CD4-positive, alpha-beta T cell treated with Interleukin-17A for 1 hour (primary cell): ENCODE measurements around the gene ZC3H7A.
"Not testable (repeated sequence)": the region's sequence is repeated elsewhere in the genome, so short reads cannot be mapped to it uniquely, and the experiment has no call there.

Source experiments
- DNase-seq: peaks from one replicate; pipeline ENCODE4 v3.0.0-alpha.2; 2020

Gene ZC3H7A

GRCh38 chr16:11797166-11797956, at the start of gene ZC3H7A:
Gene ZC3H7A, minus strand, starts transcription at chr16:11797258. Its CDS starts 14,904 bp downstream, at chr16:11782354.
- DNase-seq: peak; percentile 95

- DNase-seq: no peak
Measured at GRCh38 chr16:11844499-11844898, 47.4 kb upstream of the ZC3H7A start.

- DNase-seq: no peak
Measured at GRCh38 chr16:11843861-11844260, 46.8 kb upstream of the ZC3H7A start.

- DNase-seq: no peak
Measured at GRCh38 chr16:11843206-11843605, 46.1 kb upstream of the ZC3H7A start.

GRCh38 chr16:11841026-11841425, 44.0 kb upstream of the ZC3H7A start:
- DNase-seq: no peak

GRCh38 chr16:11836650-11837244, 39.7 kb upstream of the ZC3H7A start:
- no peak for DNase-seq

GRCh38 chr16:11835891-11836649, 39.0 kb upstream of the ZC3H7A start:
- no peak for DNase-seq

GRCh38 chr16:11835309-11835708, 38.3 kb upstream of the ZC3H7A start:
- DNase-seq: no peak

GRCh38 chr16:11833951-11834695, 37.1 kb upstream of the ZC3H7A start:
- no peak for DNase-seq

- no peak for DNase-seq
Measured at GRCh38 chr16:11828696-11829095, 31.6 kb upstream of the ZC3H7A start.

GRCh38 chr16:11825520-11826165, 28.6 kb upstream of the ZC3H7A start:
- not testable (repeated sequence) for DNase-seq

GRCh38 chr16:11824362-11824761, 27.3 kb upstream of the ZC3H7A start:
- DNase-seq: peak; percentile 2

- DNase-seq: not testable (repeated sequence)
Measured at GRCh38 chr16:11823645-11824044, 26.6 kb upstream of the ZC3H7A start.

- no peak for DNase-seq
Measured at GRCh38 chr16:11819798-11820197, 22.7 kb upstream of the ZC3H7A start.

- not testable (repeated sequence) for DNase-seq
Measured at GRCh38 chr16:11818970-11819369, 21.9 kb upstream of the ZC3H7A start.

GRCh38 chr16:11816123-11816522, 19.1 kb upstream of the ZC3H7A start:
- DNase-seq: no peak

- DNase-seq: peak; percentile 16
Measured at GRCh38 chr16:11814800-11815199, 17.7 kb upstream of the ZC3H7A start.

- no peak for DNase-seq
Measured at GRCh38 chr16:11806721-11807120, 9.7 kb upstream of the ZC3H7A start.

GRCh38 chr16:11805556-11805955, 8.5 kb upstream of the ZC3H7A start:
- no peak for DNase-seq

- no peak for DNase-seq
Measured at GRCh38 chr16:11801481-11802021, 4.5 kb upstream of the ZC3H7A start.

GRCh38 chr16:11800382-11800718, 3.3 kb upstream of the ZC3H7A start:
- DNase-seq: no peak
